Stimulated activated CD8-positive, alpha-beta memory T cell treated with anti-CD3 and anti-CD28 coated beads, Interleukin-2, amount 100 ng/mL, for 1 hour (primary cell): Measurements from ENCODE around the gene ANKRD2.
"Not testable (repeated sequence)": the region's sequence is repeated elsewhere in the genome, so short reads cannot be mapped to it uniquely, and the experiment has no call there.

Experiments
- DNase-seq, 2 donors: peaks; one replicate each; pipeline ENCODE4 v3.0.0-alpha.2; 2020; ENCODE audit warnings: low read depth in 2 of 2

Gene ANKRD2

DNA sequence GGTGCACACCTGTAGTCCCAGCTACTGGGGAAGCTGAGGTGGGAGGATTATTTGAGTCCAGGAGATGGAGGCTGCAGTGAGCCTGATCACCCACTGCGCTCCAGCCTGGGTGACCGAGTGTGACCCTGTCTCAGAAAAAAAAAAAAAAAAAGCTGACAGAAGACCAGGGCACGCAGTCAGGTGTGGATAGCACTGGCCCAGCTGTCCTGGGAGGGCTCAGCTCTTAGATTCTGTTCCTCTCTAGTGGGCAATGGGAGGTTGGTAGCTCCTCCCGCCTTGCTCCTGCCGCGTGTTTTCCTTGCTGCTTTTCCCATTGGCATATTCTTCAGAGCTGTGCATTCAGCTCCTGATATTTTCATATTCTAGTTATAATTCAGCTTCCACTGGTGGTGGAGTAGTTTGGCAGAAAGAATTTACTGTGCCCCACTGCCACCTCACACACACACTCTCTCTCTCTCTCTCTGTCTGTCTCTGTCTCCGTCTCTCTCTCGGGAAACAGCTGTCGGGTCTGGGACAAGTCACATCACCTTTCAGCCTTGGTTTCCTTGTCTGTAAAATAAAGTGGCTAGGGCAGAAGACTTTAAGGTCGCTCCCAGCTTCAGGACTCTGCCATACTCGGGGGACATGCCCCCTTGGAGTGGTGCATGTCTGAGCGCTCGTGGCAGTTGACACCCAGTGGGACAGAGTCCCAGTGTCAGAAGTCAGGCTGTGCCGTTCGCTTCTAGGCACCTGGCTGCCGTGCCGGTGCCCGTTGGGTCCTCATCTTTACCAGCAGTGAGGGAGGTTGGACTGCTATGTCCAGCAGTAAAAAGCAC is 25.9 kb upstream of the ANKRD2 start:
- no peak for DNase-seq

- DNase-seq = no peak
These were observed 25.3 kb upstream of the ANKRD2 start for GRCh38 chr10:97547271-97547600.

GRCh38 chr10:97547962-97548361 is 24.6 kb upstream of the ANKRD2 start:
- DNase-seq = no peak

GRCh38 chr10:97548828-97549455 is 23.6 kb upstream of the ANKRD2 start:
- DNase-seq = no peak

DNA sequence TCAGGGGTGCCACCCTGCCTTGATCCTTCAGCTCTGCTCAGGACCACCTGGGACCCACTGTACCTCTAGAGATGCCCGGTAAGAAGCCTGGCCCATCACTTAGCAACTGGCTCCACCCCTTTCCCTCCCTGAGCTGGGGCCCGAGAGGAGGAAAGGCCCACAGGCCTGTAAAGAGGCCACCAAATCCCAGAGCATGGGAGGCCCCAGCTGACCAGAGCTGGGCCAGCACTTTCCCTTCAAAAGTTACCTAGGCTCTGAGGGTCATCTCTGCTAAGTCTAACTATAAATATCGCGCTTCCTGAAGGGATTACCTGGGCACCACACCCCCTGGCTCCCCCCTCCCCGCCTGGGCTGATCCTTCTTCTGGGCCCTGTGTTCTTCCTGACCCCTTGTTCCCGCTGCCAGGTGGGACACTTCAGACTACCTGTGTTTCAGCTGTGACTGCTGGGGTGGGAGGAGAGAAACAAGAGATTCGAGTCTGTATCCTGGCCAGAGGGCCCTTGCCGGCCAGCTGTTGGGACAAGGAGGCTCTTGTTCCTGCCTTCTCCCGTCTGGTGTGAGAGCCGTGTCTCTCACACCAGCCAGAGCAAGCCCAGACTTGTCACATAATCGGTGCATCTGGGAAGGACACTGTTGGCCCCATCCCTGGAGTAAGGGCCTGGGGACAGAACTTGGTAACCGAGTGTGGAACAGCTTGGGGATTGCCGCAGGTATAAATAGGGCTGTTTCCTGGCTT is 22.8 kb upstream of the ANKRD2 start:
- DNase-seq = no peak

GRCh38 chr10:97550336-97551149 is 22.0 kb upstream of the ANKRD2 start:
- DNase-seq = no peak

DNA sequence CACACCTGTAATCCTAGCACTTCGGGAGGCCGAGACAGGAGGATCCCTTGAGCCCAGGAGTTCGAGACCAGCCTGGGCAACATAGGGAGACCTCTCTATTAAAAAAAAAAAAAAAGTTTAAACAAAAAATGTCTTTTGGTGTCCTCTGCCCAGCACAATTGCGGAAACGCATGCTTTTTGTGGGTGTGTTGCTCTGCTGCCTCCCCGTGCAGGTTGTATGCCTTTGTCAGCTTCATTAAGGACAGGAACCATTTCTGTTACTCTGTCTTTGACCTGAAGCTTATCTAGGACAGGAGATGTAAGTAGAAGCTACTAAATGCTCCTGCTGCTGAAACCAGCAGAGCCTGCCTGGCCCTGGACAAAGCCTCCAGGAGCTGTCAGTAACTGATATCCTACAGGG is 21.3 kb upstream of the ANKRD2 start:
- no peak for DNase-seq

- DNase-seq = peak; percentile 27 to 42
These were observed 19.0 kb upstream of the ANKRD2 start for GRCh38 chr10:97553575-97554031.

DNA sequence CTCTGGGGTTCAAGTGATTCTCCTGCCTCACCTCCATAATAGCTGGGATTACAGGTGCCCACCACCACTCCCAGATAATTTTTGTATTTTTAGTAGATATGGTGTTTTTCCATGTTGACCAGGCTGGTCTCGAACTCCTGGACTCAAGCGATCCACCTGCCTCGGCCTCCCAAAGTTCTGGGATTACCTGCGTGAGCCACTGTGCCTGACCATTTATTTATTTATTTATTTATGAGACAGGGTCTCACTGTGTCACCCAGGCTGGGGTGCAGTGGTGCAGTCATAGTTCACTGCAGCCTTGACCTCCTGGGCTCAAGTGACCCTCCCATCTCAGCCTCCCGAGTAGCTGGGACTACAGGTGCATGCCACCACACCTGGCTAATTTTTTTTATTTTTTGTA is 18.2 kb upstream of the ANKRD2 start:
- not testable (repeated sequence) for DNase-seq

DNA sequence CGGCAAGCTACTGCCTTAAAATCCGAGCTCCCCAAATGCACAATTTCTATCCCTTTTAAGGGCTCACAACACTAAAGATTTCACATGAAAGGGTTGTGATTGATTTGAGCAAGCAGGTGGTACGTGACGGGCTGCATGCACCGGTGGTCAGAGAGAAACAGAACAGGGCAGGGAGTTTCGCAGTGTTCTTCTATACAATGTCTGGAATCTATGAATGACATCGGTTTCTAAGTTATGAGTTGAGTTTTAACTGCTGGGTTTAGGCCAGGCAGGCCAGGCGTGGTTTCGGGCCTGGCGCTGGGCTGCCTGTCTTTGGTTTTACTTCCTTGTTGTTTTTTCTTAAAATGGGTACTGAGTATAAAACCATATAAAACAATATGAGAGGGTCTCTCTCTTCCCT is 17.0 kb upstream of the ANKRD2 start:
- DNase-seq = not testable (repeated sequence)

- not testable (repeated sequence) for DNase-seq
These were observed 11.7 kb upstream of the ANKRD2 start for GRCh38 chr10:97560731-97561381.

DNA sequence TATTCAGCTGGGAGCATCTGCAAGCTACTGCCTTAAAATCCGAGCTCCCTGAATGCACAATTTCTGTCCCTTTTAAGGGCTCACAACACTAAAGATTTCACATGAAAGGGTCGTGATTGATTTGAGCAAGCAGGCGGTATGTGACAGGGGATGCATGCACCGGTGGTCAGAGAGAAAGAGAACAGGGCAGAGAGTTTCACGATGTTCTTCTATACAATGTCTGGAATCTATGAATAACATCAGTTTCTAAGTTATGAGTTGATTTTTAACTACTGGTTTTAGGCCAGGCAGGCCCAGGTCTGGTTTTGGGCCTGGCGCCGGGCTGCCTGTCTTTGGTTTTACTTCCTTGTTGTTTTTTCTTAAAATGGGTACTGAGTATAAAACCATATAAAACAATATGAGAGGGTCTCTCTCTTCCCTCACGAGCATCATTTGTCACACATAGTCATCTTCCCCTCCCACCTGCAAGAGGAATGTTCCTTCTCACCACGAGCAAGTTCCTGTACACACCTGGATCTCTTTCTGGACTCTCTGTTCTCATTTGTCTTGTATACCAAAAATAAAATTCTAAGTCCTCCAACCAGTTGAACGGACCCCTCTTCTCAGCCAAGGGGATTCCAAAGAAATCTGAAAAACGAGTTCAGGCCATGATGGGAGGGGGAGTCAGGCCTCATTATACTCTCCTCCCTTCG is 11.0 kb upstream of the ANKRD2 start:
- not testable (repeated sequence) for DNase-seq

GRCh38 chr10:97562329-97562728 is 10.2 kb upstream of the ANKRD2 start:
- not testable (repeated sequence) for DNase-seq

DNA sequence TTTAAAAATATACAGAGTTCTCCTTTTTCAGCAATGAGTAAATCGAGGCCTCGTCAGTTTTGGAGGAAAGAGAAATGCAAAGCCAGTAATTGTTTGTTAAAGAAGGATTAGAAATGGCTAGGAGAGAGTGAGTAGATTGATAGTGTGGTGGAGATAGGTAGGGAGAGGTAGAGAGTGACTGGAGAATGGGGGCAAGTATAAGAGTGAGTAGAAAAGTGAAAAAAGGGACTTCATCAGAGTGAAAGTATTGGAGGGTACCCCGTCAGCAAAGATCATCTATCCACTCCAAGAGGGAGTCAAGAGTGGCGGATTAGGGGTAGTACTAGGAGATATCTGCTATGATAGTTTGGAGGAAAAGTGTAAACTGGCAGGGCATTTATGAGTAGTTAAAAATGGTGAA is 9.2 kb upstream of the ANKRD2 start:
- DNase-seq = no peak

DNA sequence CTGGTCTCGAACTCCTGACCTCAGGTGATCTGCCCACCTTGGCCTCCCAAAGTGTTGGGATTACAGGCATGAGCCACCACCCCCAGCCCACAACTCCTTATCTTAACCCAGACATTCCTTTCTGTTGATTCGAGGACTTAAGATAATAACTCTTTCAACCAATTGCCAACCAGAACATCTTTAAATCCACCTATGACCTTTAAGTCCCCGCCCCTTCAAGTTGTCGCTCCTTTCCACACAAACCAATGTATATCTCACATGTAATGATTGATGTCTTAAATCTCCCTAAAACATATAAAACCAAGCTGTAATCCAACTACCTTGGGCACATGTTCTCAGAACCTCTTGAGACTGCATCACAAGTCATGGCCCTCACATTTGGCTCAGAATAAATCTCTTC is 7.8 kb upstream of the ANKRD2 start:
- no peak for DNase-seq

GRCh38 chr10:97566336-97566996 is 6.1 kb upstream of the ANKRD2 start:
- no peak for DNase-seq

DNA sequence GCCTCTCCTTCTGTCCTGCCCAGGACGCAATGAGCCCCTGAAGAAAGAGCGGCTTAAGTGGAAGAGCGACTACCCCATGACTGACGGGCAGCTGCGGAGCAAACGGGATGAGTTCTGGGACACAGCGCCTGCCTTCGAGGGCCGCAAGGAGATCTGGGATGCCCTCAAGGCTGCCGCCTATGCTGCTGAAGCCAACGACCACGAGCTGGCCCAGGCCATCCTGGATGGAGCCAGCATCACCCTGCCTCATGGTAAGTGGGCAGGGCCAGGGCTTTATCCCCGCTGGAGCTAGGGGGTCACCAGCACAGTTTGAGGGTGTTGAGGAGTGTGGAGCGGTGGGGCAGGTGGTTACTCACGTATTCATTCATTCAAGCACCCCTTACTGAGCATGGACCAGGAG is 4.7 kb upstream of the ANKRD2 start:
- DNase-seq = no peak

- DNase-seq = no peak
These were observed 2.3 kb upstream of the ANKRD2 start for GRCh38 chr10:97570146-97570788.

- DNase-seq = no peak
These were observed 1.6 kb upstream of the ANKRD2 start for GRCh38 chr10:97570789-97571471.
